Stimulated activated naive B cell treated with anti-CD40 and anti-IgM and Interleukin-4, amounts not matched to agents 10 μg/mL and 1 μg/mL and 100 μg/mL, for 72 hours (primary cell): Measurements from ENCODE around the gene KCTD19.
A peak's percentile ranks its signal among the peaks of the same experiment; 100 is the strongest.

Source experiments
- ATAC-seq, 2 donors: fragments of 150-1000 bp; cut with Tn5 transposase; replicated peaks; 2 replicates each; pipeline ENCODE4 v1.10.0; 2021; ENCODE audit warnings: moderate library complexity in 1 of 2
- DNase-seq: peaks from one replicate; pipeline ENCODE4 v3.0.0; 2021
- H3K27ac Mint-ChIP-seq: one replicate; pipeline ENCODE4 v1.8.0; 2022; ENCODE audit warnings: mild to moderate bottlenecking, mixed read lengths
- H3K27me3 Mint-ChIP-seq, 2 donors: one replicate each; pipeline ENCODE4 v1.8.0; 2022; ENCODE audit warnings: mixed read lengths in 2 of 2
- H3K36me3 Mint-ChIP-seq, 2 donors: one replicate each; pipeline ENCODE4 v1.8.0; 2022; ENCODE audit warnings: mixed read lengths in 2 of 2, mild to moderate bottlenecking in 1 of 2
- H3K4me1 Mint-ChIP-seq, 2 donors: one replicate each; pipeline ENCODE4 v1.8.0; 2022; ENCODE audit warnings: mixed read lengths in 2 of 2, mild to moderate bottlenecking in 1 of 2
- H3K4me3 Mint-ChIP-seq, 2 donors: one replicate each; pipeline ENCODE4 v1.8.0; 2022; ENCODE audit warnings: mild to moderate bottlenecking in 2 of 2, mixed read lengths in 2 of 2, moderate library complexity in 1 of 2
- H3K9me3 Mint-ChIP-seq, 2 donors: one replicate each; pipeline ENCODE4 v1.8.0; 2022; ENCODE audit warnings: mixed read lengths in 2 of 2, mild to moderate bottlenecking in 1 of 2

KCTD19 gene

DNA sequence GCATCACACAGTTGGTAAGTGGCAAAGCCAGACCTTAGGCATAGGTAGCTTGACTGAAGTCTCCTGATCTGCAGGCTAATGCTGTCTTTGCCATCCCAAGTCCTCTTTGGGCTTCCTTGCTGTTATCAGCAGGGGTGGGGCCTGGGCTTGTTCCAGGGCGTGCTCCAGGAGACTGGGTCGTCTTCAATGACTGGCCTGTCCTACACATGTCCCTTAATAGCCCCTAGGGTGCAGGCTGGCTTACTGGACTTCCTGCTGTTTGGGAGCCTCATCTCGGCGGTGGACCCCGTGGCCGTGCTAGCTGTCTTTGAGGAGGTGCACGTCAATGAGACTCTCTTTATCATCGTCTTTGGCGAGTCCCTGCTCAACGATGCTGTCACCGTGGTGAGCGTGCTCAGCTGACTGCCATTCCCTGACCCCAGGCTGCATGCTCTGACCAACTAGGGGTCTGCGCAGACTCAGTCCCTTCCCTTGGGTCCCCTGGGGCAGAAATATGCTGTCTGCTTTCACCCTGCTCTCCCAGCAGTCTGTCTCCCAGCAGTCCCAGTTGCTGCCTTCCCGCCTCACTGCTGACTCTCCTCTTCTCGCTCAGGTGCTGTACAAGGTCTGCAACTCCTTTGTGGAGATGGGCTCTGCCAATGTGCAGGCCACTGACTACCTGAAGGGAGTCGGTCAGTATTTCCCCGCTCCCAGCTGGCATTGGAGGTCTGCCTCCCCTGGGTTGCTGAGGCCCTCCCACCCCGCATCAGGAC, 71.6 kb downstream of the KCTD19 start:
- H3K36me3 Mint-ChIP-seq = peaks cover 2 to 4% of the 10 kb centered on the region in 2 donors
- H3K4me1 Mint-ChIP-seq = peaks cover 2% of the 10 kb centered on the region in 2 donors
- H3K27me3 Mint-ChIP-seq = peaks cover 38 to 44% of the 10 kb centered on the region in 2 donors
- no peak for ATAC-seq
- H3K9me3 Mint-ChIP-seq = no peaks in the 10 kb centered on the region
- DNase-seq = no peak
- no peak overlapping the region for H3K27ac Mint-ChIP-seq
- no peak overlapping the region for H3K4me3 Mint-ChIP-seq

DNA sequence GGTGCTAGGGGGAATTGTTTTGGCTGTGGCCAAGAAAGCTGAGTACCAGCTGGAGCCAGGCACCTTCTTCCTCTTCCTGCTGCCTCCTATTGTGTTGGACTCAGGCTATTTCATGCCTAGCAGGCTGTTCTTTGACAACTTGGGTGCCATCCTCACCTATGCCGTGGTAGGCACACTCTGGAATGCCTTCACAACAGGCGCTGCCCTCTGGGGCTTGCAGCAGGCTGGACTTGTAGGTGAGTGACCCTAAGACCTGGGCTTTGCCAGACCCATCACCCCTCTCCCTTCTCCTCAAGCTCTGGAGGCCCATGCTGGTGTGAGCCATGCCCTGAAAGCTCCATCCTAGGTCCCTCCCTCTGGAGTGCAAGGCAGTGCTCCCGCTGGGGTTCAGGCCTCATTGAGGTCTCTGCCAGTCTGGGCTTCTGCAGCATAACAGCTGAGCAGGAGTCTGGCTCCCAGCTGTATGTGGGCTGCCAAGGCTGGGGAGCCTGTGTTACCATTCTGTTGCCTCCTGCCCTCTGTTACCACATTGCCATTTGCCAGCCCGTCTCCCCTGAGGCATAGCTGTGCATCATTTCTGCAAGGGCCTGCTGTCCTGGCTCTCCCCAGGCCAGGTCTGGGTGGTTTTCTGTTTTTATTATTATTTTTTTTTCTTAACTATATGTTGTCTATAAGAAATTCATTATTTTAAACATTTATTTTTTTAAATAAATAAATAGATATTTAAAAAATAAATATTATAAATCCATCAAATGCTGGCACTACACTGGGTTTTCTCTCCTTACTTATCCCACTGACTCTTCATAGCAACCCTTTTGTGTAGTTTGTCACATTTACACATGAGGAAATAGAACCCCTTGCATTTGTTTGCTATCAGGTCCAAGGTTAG, 73.7 kb downstream of the KCTD19 start:
- Mint-ChIP-seq H3K27me3 (peaks cover 44 to 53% of the 10 kb centered on the region in 2 donors), H3K36me3 (peaks cover 2 to 4% of the 10 kb centered on the region in 2 donors), H3K4me1 (peaks cover 15 to 21% of the 10 kb centered on the region in 2 donors), H3K9me3 (no peaks in the 10 kb centered on the region), H3K4me3 (no peak overlapping the region), H3K27ac (no peak overlapping the region)
- ATAC-seq = no peak
- DNase-seq = no peak

DNA sequence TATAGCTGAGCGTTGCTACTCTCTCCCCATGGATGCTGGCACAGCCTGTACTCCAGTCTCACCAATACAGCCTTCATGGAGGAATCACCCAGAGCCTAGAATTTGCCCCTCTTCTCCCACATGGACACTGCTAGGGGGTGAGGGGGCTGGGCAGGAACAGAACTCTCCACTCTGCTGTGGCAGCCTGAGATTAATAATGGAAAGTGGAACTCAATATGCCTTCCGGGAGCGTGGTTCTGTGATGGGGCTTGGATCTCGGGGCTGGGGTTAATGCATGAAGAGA, 76.6 kb downstream of the KCTD19 start:
- peaks cover 26 to 38% of the 10 kb centered on the region in 2 donors for H3K27me3 Mint-ChIP-seq
- ATAC-seq (no peak), DNase-seq (no peak)
- peak overlapping the region; percentile 0 to 73 for H3K4me3 Mint-ChIP-seq
- no peaks in the 10 kb centered on the region for H3K9me3 Mint-ChIP-seq
- H3K4me1 Mint-ChIP-seq = peaks cover 23 to 44% of the 10 kb centered on the region in 2 donors
- H3K27ac Mint-ChIP-seq = no peak overlapping the region
- peaks cover 2 to 6% of the 10 kb centered on the region in 2 donors for H3K36me3 Mint-ChIP-seq

DNA sequence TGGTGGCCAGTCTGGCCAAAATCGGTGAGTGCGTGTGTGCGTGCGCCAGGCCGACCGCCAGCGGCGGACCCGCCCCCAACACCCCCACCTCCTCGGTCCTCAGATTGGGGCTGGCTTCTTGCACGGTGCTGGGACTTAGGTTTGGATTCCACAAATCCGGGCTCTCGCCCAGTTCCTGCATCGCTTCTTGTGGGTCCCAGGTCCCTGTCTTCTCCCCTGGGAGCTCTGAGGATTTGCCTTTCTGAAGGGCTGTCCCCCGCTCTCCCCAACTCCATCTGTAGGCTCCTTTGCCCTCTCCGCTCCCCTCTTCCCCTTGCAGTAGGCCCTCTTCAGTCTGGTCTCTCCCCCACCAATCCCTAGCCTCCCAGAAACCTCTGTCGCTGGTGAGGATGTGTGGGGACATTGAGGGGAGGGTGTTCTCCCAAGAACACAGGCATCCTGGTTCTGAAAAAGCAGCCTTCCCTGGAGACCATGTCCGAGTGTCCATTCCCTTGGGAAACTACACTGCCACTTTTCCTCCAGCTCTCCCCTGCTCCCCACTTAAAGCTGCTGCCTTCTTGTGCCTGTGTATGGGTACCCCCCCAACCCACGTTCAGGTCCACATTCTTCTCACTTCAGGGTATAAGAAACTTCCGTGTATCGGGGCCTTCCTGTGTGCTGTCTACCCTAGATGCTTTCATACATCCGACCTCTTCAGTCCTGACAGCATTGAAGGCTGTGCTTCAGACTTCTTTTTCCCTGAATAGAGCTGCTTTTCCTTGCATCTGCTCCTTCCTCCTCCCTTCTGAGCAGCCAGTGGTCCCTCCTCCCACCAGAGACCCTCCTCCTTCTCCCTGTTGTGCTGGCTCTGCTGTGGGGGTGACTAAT, 77.1 kb downstream of the KCTD19 start:
- Mint-ChIP-seq H3K27me3 (peaks cover 26 to 38% of the 10 kb centered on the region in 2 donors), H3K4me1 (peaks cover 27 to 50% of the 10 kb centered on the region in 2 donors), H3K27ac (peak overlapping the region; percentile 76), H3K36me3 (peaks cover 2 to 8% of the 10 kb centered on the region in 2 donors), H3K9me3 (no peaks in the 10 kb centered on the region), H3K4me3 (peak overlapping the region; percentile 73 to 74)
- no peak for DNase-seq
- ATAC-seq = no peak

DNA sequence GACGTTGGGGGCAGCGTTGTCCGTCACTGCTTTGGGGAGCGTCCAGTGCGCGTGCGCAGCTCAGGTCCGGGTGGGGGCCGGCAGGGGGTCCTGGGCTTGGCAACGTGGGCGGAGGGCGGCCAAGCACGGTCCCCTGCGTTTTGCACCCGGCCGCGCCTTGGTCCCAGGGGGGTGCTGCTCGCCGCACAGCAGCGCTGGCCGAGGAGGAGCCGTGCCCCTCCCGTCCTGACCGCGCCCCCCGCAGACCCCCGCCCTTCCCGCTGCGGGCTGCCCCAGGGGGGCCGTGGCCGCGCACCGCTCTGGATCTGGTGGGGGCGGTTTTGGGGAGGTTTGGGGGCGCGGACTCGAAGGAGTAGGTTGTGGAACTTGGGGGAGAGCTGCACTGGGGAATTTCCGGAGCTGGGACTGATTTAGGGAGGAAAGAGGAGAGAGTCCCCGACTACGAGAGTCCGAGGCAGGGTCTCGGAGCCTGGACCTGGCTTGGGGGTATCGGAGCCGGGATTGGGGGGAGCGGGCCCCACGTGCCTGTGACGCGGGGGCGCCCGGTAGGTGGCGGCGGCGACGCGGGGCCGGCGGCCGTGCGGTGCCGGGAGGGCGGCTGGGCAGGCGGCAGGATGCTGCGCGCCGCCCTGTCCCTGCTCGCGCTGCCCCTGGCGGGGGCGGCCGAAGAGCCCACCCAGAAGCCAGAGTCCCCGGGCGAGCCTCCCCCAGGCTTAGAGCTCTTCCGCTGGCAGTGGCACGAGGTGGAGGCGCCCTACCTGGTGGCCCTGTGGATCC, 78.0 kb downstream of the KCTD19 start, which contains the start of gene SLC9A5:
Gene SLC9A5 (plus strand): TSS at position 579 of the 777 bp plus-strand sequence. CDS start 36 bp downstream, at position 615.
- no peak for ATAC-seq
- Mint-ChIP-seq H3K27me3 (peaks cover 26 to 38% of the 10 kb centered on the region in 2 donors), H3K36me3 (peaks cover 2 to 8% of the 10 kb centered on the region in 2 donors), H3K4me3 (peak within 1 kb of the TSS; percentile 92 to 96), H3K9me3 (no peaks in the 10 kb centered on the region), H3K4me1 (peaks cover 33 to 58% of the 10 kb centered on the region in 2 donors), H3K27ac (peak within 1 kb of the TSS; percentile 97)
- peak; percentile 25 for DNase-seq

DNA sequence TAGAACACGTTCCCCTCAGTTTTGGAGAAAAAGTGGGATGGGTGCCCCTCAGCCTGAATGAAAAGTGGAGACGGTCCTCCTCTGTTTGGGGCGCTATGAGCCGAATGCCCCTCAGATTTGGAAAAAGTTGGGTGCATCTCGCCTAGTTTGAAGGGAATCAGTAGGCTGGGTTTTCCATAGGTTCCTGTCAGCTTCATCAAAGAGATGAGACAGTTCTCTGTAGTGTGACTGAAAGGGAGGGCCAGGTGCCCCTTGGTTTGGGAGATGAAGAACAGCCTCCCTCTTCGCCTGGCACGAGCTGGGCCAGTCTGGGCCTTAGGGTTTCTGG, 78.5 kb downstream of the KCTD19 start:
- H3K36me3 Mint-ChIP-seq = peaks cover 0 to 8% of the 10 kb centered on the region in 2 donors
- H3K27ac Mint-ChIP-seq = peak overlapping the region; percentile 97
- no peaks in the 10 kb centered on the region for H3K9me3 Mint-ChIP-seq
- no peak for DNase-seq
- H3K27me3 Mint-ChIP-seq = peaks cover 26 to 33% of the 10 kb centered on the region in 2 donors
- peak overlapping the region; percentile 92 to 96 for H3K4me3 Mint-ChIP-seq
- ATAC-seq = no peak
- H3K4me1 Mint-ChIP-seq = peaks cover 37 to 62% of the 10 kb centered on the region in 2 donors

DNA sequence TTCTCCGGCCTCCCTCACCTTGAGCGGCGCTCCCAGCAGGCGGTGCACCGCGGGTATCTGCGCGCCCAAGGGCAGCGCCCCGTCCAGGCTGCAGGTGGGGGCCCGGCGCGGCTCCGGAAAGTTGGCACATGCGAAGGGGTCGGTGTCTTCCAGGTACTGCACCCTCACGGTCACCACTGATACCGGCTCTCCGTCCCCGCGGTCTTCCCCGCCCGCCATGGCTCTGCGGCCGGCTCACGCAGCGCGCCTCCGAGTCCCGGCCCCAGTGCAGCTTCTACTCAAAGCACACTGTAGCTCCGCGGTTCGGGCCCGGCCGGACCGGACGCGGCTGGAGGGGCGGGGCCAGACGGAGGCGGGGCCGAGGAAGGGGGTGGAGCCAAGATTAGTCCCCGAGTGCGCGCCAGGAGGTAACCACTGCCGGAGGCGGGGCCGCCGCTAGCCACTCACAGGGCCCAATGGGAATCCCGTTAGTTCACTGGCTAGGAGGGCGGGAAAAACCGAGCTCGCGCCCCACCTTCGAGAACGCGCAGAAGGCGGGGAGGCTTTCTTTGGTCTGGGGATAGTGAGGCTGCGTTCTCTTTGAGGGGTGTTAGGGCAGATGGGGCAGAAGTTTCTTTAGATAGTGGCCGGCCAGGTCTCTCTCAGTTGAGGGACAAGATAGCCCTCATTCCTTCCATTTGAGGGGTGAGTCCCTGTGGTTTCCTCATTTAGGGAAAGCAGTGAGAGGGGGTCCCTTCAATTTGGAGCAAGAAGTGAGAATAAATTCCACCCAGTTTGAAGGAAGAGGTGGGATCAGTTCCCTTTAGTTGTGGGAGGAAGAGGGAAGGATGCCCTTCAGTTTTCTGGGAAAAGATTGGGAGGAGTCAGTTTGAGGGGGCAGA, 79.1 kb downstream of the KCTD19 start, which contains the start of gene FHOD1:
Gene FHOD1 (minus strand): TSS at position 290 of the 881 bp plus-strand sequence. CDS start 71 bp downstream, at position 219.
- no peaks in the 10 kb centered on the region for H3K9me3 Mint-ChIP-seq
- peaks cover 2 to 4% of the 10 kb centered on the region in 2 donors for H3K36me3 Mint-ChIP-seq
- DNase-seq (peak; percentile 98), ATAC-seq (peak; percentile 55 to 69)
- peak within 1 kb of the TSS; percentile 92 to 96 for H3K4me3 Mint-ChIP-seq
- peak within 1 kb of the TSS; percentile 97 for H3K27ac Mint-ChIP-seq
- H3K4me1 Mint-ChIP-seq = peaks cover 39 to 66% of the 10 kb centered on the region in 2 donors
- peaks cover 21 to 27% of the 10 kb centered on the region in 2 donors for H3K27me3 Mint-ChIP-seq

DNA sequence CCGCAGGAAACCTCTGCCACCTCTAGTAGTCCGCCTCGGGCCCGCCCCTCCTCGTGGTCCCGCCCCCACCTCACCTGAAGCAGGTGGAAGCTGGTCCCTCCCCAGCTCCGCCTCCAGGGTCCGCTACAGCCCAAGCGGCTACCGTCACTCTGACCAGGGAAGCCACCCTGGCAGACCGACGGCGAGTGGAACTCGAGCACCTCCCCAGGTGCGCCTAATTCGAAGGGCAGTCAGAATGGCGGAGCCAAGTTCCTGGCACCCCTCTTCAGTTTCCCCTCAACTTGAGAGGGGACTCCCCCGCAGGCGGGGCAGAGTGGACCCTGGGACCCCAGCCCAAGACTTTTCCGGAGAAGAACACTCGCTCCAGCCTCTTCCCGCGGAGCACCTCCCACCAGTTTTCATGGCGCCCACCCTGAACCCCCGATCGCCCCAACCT, 79.8 kb downstream of the KCTD19 start:
- peak; percentile 60 for DNase-seq

DNA sequence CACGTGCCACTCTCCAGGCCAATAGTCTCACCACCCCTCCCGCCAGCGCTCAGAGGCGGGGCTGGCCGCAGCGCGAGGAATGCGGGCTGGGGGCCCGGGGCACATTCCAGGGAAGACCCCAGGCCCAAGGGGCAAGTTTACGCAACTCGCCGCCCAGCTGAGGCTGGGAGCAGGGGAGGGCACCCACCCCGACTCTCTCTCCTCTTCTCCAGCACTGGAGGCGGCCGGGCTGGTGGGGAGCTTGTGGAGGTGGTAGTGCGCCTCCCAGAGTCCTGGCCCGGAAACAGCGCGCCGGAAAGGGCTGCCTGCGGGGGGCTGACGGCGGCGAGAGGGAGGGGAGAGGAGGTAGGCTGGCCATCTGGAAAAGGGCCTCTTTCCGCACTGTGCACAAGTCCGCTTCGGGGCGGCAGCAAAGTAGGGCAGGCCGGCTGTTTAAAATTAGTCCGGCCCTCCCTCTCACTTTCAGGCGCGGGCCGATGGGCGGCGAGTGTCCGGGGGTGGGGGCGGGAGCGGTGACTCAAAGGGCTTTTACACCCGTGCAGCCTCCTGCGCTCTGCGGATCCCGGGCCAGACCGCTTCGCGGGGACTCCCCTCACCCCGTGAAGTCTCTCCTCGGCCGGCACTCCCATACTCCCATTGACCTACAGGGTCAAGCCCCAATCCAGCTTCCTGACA, 80.3 kb downstream of the KCTD19 start:
- peak overlapping the region; percentile 92 for H3K27ac Mint-ChIP-seq
- ATAC-seq = peak; percentile 26 to 33

More for the DNA sequence above, 79.8 kb downstream of the KCTD19 start:
- H3K4me3 Mint-ChIP-seq = peak overlapping the region; percentile 92 to 96
- H3K27me3 Mint-ChIP-seq = peaks cover 18 to 22% of the 10 kb centered on the region in 2 donors
- H3K4me1 Mint-ChIP-seq = peaks cover 40 to 72% of the 10 kb centered on the region in 2 donors
- peaks cover 3 to 4% of the 10 kb centered on the region in 2 donors for H3K36me3 Mint-ChIP-seq
- H3K9me3 Mint-ChIP-seq = no peaks in the 10 kb centered on the region
- peak; percentile 6 to 17 for ATAC-seq
- peak overlapping the region; percentile 92 for H3K27ac Mint-ChIP-seq

DNA sequence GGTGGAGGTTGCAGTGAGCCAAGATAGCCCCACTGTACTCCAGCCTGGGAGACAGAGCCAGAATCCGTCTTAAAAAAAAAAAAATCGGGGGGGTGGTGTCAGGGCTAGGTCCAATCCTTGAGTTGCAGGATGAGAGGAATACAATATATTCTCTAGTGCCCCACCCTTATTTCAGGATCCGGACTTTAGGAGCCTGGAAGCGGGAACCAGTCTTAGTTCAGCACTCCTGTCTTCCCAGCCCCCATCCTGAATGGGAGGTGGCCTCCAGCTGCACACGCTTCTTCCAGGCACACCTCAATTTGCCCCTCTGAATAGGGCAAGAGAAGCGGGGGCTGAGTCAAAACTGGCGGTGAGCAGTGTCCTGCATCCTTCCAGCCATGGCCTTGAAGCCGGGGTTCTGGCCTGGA, 80.9 kb downstream of the KCTD19 start:
- peaks cover 3 to 10% of the 10 kb centered on the region in 2 donors for H3K36me3 Mint-ChIP-seq
- H3K27me3 Mint-ChIP-seq = peaks cover 15 to 16% of the 10 kb centered on the region in 2 donors
- peak overlapping the region; percentile 92 to 96 for H3K4me3 Mint-ChIP-seq
- peak in 1 of 2 donors; percentile 7 for ATAC-seq
- DNase-seq = no peak
- H3K4me1 Mint-ChIP-seq = peaks cover 44 to 80% of the 10 kb centered on the region in 2 donors
- no peaks in the 10 kb centered on the region for H3K9me3 Mint-ChIP-seq
- peak overlapping the region; percentile 56 for H3K27ac Mint-ChIP-seq

More for the DNA sequence above, 80.3 kb downstream of the KCTD19 start:
- peak; percentile 69 for DNase-seq
- H3K27me3 Mint-ChIP-seq = peaks cover 16 to 18% of the 10 kb centered on the region in 2 donors
- peaks cover 43 to 78% of the 10 kb centered on the region in 2 donors for H3K4me1 Mint-ChIP-seq
- no peaks in the 10 kb centered on the region for H3K9me3 Mint-ChIP-seq
- peaks cover 3 to 9% of the 10 kb centered on the region in 2 donors for H3K36me3 Mint-ChIP-seq
- peak overlapping the region; percentile 92 to 96 for H3K4me3 Mint-ChIP-seq

DNA sequence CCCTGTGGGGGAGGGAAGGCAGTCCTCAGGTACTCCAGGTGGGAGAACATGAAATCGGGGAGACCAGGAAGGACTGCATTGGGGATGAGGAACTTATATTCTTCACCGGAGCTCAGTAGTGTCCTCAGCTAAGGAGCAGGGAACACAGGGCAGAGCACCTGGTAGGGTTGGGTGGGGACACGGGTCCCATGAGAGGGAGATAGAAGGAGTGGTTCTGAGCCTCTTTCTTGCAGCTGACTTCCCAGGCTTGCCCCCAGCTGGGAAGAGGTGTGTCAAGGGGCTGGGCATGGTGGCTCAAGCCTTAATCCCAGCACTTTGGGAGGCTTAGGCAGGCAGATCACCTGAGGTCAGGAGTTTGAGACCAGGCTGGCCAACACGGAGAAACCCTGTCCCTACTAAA, 81.4 kb downstream of the KCTD19 start:
- no peaks in the 10 kb centered on the region for H3K9me3 Mint-ChIP-seq
- H3K4me3 Mint-ChIP-seq = peak overlapping the region; percentile 92 to 96
- H3K27me3 Mint-ChIP-seq = peaks cover 10 to 11% of the 10 kb centered on the region in 2 donors
- peaks cover 3 to 10% of the 10 kb centered on the region in 2 donors for H3K36me3 Mint-ChIP-seq
- ATAC-seq = no peak
- peak overlapping the region; percentile 96 for H3K27ac Mint-ChIP-seq
- DNase-seq = no peak
- peaks cover 44 to 80% of the 10 kb centered on the region in 2 donors for H3K4me1 Mint-ChIP-seq
